ENCODE results near the gene OR2M3. TPM values are rescaled to one million over a fixed set of nuclear protein-coding genes. Genes with fewer than 3 reads are reported as not detected.

The OR2M3 gene
- polyA plus RNA-seq, 2 of the 4 experiments (the other 2 are of a cell fraction) = not detected

DNA sequence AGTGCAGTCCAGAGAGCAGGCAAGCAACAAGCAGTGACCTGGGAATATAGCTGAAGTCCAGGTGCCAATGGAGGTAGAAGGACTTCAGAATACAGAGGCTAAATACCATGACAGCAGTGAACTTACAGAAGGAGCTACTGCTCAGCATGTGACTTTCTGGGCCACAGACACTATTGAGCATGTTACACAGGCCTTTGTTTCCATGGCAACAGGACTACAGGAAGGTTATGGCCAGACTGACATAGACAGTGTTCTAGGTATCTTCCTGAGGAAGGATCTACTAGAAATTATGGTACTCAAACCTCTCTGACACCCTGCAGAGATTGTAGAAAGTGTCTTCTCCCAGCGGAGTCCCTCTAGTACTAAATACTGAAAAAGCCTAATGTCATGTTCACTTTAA, 41.1 kb upstream of the OR2M3 start:
- Histone ChIP-seq H3K27ac (no peak overlapping the region), H3K9me3 (0 out of 3 replicates have a peak, but pooled peaks cover 4% of the 10 kb centered on the region), H3K4me2 (no peak overlapping the region), H3K4me1 (no peaks in the 10 kb centered on the region), H3K4me3 (no peak overlapping the region)
- ChIA-PET CTCF (no interaction called here), POLR2A (no interaction called here)
- DNase-seq (ENCODE audit: low read depth in 1 of 2, low spot score in 1 of 2) (no peak), FAIRE-seq (no peak), ATAC-seq (no peak)
- WGBS (ENCODE audit: missing lambda C conversion rate) = 4% methylated on average over 1 of the region's 1 CpG
- TF ChIP-seq ESRRA (IDR thresholded peaks at IDR 0.05; ENCODE audit: borderline replicate concordance, low read length) (no peak), KDM1A (IDR thresholded peaks at IDR 0.05; ENCODE audit: low read depth) (no peak), ZFP36 (IDR thresholded peaks at IDR 0.05; ENCODE audit: borderline replicate concordance, partially characterized antibody) (no peak), HOXB5 (CRISPR knock-in tag; IDR thresholded peaks at IDR 0.05) (no peak), JUN (IDR thresholded peaks at IDR 0.05) (no peak), BHLHE40 (IDR thresholded peaks at IDR 0.05; ENCODE audit: low read depth, low read length) (no peak), REST (IDR thresholded peaks at IDR 0.05) (no peak), NPAS2 (CRISPR knock-in tag; IDR thresholded peaks at IDR 0.05; ENCODE audit: borderline replicate concordance) (no peak), EP300 (IDR thresholded peaks at IDR 0.05) (no peak), RAD21 (conservative IDR thresholded peaks at IDR 0.05 in 1 of 2, IDR thresholded peaks at IDR 0.05 in 1 of 2) (no peak), POLR2AphosphoS2 (conservative IDR thresholded peaks at IDR 0.05; ENCODE audit: low read length) (no peak), RARB (CRISPR knock-in tag; IDR thresholded peaks at IDR 0.05) (no peak), RCOR1 (IDR thresholded peaks at IDR 0.05; ENCODE audit: low read depth, low read length) (no peak), CBX8 (IDR thresholded peaks at IDR 0.05) (no peak), MAFK (IDR thresholded peaks at IDR 0.05; ENCODE audit: partially characterized antibody) (no peak)
- TF ChIP-seq, protein P1, sequence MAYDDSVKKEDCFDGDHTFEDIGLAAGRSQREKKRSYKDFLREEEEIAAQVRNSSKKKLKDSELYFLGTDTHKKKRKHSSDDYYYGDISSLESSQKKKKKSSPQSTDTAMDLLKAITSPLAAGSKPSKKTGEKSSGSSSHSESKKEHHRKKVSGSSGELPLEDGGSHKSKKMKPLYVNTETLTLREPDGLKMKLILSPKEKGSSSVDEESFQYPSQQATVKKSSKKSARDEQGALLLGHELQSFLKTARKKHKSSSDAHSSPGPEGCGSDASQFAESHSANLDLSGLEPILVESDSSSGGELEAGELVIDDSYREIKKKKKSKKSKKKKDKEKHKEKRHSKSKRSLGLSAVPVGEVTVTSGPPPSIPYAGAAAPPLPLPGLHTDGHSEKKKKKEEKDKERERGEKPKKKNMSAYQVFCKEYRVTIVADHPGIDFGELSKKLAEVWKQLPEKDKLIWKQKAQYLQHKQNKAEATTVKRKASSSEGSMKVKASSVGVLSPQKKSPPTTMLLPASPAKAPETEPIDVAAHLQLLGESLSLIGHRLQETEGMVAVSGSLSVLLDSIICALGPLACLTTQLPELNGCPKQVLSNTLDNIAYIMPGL (CRISPR knock-in tag; IDR thresholded peaks at IDR 0.05; ENCODE audit: borderline replicate concordance) = no peak
- TF ChIP-seq, protein P2, sequence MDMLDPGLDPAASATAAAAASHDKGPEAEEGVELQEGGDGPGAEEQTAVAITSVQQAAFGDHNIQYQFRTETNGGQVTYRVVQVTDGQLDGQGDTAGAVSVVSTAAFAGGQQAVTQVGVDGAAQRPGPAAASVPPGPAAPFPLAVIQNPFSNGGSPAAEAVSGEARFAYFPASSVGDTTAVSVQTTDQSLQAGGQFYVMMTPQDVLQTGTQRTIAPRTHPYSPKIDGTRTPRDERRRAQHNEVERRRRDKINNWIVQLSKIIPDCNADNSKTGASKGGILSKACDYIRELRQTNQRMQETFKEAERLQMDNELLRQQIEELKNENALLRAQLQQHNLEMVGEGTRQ (IDR thresholded peaks at IDR 0.05) = no peak
- TF ChIP-seq, protein P3, sequence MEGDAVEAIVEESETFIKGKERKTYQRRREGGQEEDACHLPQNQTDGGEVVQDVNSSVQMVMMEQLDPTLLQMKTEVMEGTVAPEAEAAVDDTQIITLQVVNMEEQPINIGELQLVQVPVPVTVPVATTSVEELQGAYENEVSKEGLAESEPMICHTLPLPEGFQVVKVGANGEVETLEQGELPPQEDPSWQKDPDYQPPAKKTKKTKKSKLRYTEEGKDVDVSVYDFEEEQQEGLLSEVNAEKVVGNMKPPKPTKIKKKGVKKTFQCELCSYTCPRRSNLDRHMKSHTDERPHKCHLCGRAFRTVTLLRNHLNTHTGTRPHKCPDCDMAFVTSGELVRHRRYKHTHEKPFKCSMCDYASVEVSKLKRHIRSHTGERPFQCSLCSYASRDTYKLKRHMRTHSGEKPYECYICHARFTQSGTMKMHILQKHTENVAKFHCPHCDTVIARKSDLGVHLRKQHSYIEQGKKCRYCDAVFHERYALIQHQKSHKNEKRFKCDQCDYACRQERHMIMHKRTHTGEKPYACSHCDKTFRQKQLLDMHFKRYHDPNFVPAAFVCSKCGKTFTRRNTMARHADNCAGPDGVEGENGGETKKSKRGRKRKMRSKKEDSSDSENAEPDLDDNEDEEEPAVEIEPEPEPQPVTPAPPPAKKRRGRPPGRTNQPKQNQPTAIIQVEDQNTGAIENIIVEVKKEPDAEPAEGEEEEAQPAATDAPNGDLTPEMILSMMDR (IDR thresholded peaks at IDR 0.05) = no peak
- TF ChIP-seq, protein P4, sequence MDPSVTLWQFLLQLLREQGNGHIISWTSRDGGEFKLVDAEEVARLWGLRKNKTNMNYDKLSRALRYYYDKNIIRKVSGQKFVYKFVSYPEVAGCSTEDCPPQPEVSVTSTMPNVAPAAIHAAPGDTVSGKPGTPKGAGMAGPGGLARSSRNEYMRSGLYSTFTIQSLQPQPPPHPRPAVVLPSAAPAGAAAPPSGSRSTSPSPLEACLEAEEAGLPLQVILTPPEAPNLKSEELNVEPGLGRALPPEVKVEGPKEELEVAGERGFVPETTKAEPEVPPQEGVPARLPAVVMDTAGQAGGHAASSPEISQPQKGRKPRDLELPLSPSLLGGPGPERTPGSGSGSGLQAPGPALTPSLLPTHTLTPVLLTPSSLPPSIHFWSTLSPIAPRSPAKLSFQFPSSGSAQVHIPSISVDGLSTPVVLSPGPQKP (IDR thresholded peaks at IDR 0.05; ENCODE audit: low read depth, low read length) = no peak
